Cortex of kidney (tissue), 1 donor: ENCODE data around the gene HLA-DMB.

Experiments
- DNase-seq: peaks from one replicate; lab custom pipeline; 2025; lab: John Stamatoyannopoulos, UW

Gene HLA-DMB

GRCh38 chr6:32940656-32941213 lies at the start of gene HLA-DMB:
HLA-DMB (minus strand) TSS chr6:32941028; CDS start chr6:32940807, 221 bp downstream.
- DNase-seq, result no peak

GRCh38 chr6:32989368-32989767 lies 48.5 kb upstream of the HLA-DMB start:
- DNase-seq, result no peak

GRCh38 chr6:32984622-32985389 lies 44.0 kb upstream of the HLA-DMB start:
- no peak for DNase-seq

GRCh38 chr6:32983964-32984621 lies 43.3 kb upstream of the HLA-DMB start:
- DNase-seq, result no peak

GRCh38 chr6:32983493-32983848 lies 42.6 kb upstream of the HLA-DMB start:
- no peak for DNase-seq

GRCh38 chr6:32982702-32983492 lies 42.1 kb upstream of the HLA-DMB start:
- no peak for DNase-seq

- no peak for DNase-seq
Measured at GRCh38 chr6:32982084-32982701, 41.4 kb upstream of the HLA-DMB start.

GRCh38 chr6:32980488-32981038 lies 39.7 kb upstream of the HLA-DMB start:
- no peak for DNase-seq

GRCh38 chr6:32979720-32980487 lies 39.1 kb upstream of the HLA-DMB start:
- DNase-seq, result no peak

GRCh38 chr6:32977953-32978324 lies 37.1 kb upstream of the HLA-DMB start:
- DNase-seq, result no peak

- DNase-seq, result no peak
Measured at GRCh38 chr6:32977272-32977952, 36.6 kb upstream of the HLA-DMB start.

GRCh38 chr6:32976334-32977069 lies 35.7 kb upstream of the HLA-DMB start:
- DNase-seq, result no peak

- DNase-seq, result no peak
Measured at GRCh38 chr6:32975886-32976285, 35.1 kb upstream of the HLA-DMB start.

- no peak for DNase-seq
Measured at GRCh38 chr6:32974541-32975308, 33.9 kb upstream of the HLA-DMB start.

GRCh38 chr6:32974016-32974333 lies 33.1 kb upstream of the HLA-DMB start:
- no peak for DNase-seq

- DNase-seq, result no peak
Measured at GRCh38 chr6:32973144-32974015, 32.6 kb upstream of the HLA-DMB start.

- DNase-seq, result no peak
Measured at GRCh38 chr6:32972353-32973143, 31.7 kb upstream of the HLA-DMB start.
